HG03558 (cell line): ENCODE data around the gene MGLL.

ENCODE experiments used
- ATAC-seq: cut with Tn5 transposase; IDR thresholded peaks from one replicate; pipeline ENCODE4 v1.9.1; 2021; ENCODE audit warnings: moderate number of reproducible peaks; ENCODE audit not compliant: unreplicated experiment; ENCODE audit errors: extremely low read depth

The MGLL gene

DNA sequence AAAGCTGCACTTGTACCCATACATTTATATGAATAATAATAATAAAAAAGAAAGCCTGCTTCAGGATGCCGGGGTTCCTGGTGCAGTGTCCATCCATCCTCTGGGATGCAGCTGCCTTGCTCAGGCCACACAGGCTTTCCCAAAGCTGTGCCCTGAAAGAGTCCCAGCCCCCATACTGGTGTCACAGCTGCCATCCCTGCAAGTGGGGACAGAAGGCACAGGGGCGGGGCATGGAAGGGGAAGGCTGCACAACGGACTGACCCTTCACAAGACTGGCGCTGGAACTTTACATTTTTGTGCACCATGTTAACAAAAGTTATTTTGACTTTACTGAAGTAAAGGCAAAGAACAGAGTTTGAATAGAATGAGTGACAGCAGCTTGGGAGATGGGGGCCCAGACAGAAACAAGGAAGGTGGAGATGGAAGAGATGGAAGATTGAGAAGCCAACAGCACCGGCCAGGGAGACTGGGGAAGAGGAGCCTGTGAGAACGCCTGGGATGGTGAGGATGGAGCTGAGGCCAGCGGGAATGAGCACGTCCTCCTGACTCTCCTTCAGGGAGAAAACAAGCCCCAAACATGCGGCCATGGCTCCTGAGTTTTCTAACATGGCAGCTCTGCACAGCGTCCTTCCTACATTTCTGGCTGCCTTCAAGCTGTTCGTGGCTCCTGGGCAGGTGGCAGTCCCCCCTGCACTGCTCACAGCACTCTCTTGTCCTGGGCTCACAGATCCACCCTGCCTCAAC, 76.5 kb downstream of the MGLL start:
- ATAC-seq: no peak

DNA sequence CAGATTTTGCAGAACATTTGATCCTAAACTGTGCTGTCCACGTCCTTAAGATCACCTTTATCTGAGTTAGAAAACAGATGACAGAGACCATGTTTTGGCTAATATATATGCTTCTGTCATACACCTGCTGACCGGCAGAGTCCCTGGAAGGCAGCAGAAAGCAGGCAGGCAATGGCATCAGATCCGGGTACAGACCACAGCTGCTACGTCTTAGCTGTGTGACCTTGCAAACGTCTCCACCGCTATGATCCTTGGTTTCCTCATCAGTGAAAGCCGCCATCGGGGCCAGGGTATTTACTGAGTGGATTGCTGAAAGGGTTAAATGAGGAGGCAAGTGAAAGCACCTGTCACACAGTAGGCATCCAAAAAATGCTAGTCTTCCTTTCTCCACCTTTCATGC, 77.4 kb downstream of the MGLL start:
- ATAC-seq: no peak

DNA sequence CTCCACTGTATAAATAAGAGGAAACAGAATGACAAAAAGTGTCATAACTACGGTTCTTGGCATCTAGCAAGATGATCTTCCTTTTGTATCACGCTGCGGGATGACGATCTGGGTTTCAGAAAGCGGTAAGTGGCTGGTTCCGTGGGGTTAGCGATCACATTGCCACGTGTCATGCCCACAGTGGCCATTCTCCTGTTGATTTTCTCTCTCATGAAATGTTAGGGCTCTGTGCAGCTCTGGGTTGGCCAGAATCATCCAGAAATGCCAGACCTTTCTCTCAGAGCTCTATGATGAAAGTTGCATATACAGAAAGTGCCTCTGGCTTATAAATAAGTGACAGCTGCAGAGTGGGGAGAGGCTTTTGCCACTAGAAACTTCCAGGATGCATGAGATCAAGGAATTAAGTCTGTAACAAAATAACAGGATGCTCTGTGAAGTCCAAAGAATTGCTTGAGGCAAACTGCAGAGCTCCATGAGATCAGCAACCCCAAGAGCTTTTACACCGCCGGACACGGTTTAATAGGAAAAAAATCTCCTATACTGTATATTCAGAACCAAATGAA, 78.0 kb downstream of the MGLL start:
- ATAC-seq: no peak

DNA sequence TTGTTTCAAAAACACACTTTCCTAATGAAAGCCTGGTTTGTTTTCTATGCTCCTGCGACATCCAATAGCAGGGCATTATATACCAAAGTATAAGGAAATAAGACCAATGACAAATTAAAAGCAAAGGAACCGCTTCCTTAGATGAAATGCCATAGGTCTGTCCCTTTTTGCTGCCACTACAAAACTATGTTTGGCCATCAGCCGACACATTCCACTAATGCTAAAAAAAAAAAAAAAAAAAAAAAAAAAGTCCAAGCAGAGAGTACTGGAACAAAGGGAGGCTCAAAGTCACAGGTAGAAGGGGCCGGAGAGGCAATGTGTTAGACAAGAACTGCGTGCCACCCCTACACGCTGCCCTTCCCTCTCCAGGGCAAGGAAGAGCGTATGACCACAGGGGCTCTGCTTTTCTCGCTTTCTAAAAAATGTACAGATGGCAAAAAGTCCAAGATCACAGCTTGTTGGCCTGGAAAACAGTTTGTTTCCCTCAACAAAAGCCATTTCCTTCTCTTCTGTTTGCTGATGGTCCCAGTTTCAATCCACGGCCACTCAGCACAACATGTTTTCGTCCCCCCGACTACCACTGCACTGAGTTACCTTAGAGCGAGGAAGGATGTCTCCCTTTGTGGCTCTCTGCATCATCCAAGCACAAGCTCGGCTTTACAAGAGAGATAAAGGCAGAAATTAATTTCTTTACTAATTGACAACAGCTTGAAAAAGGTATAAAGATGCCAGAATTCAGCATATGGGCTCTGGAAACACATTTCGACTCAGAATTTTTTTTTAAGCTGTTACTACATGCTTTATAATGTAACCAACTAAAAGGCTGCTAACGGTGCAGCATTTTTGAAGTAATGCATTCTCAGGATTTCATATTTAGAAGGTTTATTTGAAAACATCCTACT, 78.7 kb downstream of the MGLL start:
- ATAC-seq: no peak

DNA sequence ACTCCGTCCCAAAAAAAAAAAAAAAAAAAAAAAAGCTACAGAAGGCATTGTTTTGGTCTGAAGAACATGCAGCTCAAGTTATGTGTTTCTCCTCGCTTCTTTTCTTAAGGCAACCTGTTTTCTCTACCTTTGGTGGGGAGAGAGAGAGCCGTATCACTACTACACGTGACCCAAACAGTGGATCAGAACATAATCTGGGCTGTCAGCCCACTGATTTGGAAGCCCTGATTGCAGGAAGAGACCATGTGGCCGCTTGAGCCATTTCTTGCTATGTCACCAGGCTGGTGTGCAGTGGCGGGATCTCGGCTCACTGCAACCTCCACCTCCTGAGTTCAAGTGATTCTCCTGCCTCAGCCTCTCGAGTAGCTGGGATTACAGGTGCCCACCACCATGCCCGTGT, 79.7 kb downstream of the MGLL start:
- no peak for ATAC-seq

DNA sequence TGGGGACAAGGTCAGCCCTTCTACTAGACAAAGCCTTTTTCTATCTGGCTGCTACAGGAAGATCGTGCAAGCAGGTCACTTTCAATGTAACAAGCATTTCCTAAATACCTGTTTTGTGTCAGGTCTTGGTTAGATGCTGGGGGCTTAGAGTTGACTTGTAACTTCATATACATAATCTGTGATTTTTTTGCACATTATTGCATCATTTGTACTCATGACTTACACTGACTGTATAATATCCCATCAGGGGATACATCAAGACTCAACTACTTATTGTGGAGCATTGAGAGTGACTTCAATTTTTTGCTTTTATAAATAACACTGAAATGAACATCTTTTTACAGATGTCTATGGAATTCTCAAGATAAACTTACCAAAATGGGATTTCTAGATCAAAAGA, 80.6 kb downstream of the MGLL start:
- ATAC-seq: no peak

DNA sequence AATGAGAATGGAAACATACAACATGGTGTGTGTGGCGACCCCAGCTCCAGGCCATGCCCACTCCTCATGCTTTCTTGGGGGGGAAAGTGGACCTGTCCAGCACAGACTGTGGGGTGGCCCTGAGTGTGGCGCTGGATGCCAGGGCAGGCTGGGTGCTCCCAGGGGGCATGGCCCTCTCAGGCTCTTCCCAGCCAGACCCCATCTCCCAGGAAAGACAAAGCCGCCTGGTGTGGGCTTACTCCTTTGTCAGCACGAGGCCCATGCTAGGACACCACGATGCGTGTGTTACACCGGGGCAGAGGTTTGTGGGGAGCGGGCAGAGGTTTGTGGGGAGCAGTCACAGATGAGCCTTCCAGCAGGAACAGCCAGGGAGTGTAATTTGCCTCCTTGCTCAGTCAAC, 81.1 kb downstream of the MGLL start:
- no peak for ATAC-seq

DNA sequence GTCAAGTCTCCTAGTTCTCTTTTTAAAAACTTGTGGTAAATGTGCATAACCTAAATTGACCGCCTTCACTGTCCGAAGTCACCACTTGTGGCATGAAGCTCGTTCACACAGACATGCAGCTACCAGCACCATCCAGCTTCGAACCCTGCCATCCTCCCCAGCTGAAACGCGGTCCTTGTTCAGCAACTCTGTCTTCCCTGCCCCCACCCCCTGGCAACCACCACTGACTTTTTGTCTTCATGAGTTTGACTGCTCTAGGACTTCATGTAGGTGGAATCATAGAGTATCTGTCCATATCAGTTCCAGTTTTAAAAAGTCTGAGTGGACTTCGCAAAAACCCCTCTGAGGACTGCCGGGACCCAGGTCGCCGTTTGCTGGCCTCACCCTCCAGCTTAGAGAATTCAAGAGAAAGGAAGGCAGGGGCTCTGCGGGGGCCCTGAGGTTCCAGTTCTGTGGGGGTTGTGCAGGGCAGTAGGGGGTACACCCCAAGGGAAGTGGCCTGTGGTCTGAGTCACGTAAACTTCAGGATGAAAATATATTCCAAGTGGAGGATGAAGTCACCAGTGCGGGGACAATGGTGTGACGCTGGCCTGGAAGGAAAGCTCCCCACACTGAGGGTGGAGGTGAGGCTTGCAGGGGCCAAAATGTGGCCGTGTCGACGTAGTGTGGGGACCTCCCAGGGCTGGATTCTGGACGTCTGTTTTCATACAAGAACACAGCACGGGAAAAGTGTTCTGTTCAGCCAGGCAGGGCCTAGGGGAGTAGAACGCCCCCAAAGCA, 82.0 kb downstream of the MGLL start:
- no peak for ATAC-seq

DNA sequence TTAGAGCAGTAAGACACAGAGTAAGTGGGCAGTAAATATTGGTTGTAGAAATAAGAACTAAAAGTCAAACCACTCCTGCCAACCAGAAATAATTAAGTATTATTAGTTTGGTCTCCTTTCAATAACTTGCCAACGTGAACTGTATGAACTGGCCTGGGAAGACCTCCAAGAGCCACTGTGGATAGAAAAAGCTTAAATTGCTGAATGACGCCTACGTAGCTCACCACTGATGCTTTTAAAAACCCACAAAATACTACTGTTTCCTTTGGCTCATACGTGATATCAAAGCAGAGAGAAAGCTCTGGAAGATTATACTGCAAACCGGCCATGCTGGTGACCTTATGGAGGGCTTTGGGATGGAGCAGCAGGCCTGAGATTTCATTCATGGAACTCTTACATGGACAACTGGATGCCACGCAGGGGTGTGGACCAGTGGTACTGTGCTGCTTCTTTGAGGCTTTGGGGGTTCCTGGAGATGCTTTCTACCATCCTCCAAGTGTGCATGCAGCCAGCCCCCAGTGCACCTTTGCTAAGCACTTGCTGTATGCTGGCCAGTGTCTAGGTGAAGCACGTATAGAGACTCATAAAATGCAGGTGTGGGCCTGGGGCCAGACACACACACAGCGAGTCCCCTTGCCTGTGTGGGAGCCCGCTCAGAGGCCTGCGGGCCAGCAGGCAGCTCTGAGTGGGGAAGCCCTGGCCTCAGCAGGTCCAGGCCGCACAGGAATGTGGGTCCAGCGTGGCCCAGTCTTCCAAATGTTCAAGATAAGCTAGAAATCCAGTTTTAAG, 82.8 kb downstream of the MGLL start:
- ATAC-seq: no peak

DNA sequence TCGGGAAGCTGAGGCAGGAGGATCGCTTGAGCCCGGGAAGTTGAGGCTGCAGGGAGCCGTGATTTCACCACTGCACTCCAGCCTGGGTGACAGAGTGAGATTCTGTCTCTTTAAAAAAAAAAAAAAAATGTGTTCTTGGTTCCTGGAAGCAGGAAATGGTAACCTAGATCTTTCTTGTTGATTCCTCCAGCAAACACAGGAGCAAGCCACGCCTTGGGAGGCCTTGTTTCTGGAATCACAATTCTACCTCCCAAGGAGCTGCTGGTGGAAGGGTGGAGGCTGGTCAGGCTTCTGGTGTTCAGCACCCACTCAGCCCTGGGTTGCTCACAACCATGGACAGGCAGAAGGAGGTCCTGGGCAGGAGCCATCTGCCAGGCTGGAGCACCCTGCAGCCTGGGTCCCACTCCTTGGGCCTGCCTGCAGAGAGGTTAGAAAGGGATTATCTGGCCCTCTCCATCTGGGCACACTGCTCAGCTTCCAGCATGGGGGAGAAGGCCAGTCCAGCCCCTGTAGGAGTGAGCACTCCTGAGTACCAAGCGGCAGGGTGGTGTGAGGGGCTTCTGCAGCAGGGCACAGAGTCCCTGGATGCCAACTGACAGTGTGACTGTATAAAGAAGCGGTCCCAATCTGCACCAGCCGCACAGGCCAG, 84.0 kb downstream of the MGLL start:
- no peak for ATAC-seq

DNA sequence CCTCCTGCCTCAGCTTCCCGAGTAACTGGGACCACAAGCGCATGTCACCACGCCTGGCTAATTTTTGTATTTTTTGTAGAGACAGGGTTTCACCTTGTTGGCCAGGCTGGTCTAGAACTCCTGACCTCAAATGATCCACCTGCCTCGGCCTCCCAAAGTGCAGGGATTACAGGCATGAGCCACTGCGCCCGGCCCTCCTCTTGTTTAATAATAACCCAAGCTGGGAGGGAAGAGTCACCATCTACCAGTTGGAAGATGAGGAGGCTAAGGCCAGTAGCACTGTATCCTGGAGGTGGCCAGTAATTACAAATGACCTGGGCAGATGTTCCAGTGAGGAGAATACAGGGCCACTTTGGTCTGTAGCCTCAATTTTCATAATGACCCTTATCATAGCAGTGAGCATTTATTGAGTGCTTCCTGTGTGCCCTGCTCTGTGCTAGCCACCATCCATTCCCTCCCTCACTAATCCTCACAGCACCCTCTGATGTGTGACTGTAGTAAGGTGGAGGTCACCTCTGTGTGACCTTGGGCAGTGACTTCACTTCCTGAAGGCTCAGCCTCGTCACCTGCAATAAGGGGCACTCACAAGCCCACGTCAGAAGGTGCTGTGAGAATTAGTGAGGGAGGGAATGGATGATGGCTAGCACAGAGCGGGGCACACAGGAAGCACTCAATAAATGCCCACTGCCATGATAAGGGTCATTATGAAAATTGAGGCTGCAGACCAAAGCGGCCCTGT, 85.3 kb downstream of the MGLL start:
- ATAC-seq: no peak

DNA sequence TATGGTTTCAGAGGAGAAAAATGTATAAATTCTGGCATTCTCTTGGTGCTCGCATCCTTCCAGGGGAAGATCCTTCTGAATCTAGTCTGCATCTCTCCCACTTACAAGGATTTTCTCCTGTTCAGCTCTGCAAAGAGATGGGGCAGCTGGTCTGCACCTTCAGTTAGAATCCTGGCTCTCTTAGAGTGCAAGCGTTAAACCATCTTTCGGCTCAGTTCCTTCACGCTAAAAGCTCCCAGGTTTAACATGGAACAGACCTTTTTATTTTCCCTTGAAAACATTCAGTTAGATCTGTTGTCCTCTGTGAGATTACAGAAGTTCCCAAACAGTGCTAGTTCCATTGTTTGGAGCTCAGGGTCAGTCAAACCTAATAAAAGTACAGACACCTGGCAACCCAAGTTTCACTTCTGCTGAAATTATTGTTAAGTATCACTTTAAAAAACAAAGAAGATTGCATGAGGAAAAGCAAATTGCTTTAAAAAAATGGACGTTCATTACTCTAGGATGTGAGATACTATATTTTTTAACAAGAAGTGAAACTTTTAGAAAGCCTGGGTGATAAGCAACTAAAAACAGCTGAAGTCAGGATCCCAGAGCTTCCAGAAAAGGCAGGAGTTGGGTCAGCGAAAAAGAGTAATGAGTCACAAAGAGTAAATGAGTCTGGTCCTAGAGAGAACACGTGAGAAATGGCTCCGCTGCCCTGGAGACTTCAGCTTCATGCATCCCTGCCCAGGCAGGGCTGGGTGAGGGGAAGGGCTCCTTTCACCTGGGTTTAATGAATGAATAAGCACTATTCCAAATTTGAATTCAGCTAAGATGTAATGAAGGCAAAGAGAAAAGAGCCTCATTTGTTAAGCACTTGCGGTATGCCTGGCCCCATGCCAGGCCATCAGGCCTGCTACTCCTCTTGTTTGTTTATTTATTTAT, 86.3 kb downstream of the MGLL start:
- peak; percentile 66 for ATAC-seq

DNA sequence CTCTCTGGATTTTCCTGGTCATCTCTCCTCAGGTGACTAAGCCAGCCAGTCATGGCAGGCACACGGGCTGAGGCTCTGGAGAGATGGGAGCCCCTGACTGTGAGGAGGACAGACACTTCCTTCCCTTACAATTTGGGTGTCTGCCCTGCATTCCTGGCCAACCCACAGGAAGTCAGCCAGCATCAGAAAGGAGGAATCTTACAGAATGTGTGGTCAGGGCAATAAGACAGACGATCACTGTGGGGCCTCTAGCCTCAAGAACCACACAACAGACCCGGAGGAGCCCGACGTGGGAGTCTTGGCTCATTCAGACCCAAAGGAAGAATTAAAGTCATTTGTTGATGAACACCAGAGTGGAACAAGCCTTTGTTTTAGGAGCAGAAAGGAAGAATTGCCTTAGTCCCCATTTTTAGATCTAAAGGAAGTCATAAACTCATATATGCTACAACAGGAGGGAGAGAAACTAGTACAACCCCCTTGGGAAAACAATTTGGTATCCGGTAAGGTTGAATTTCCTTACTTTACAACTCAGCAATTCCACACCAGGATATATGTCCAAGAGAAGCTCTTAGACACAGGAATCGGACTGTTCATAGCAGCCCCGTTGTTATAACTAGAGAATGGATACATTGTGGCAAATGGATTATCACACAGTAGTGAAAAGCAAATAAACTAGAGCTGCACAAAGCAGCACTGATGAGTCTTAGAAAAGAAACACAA, 87.4 kb downstream of the MGLL start:
- no peak for ATAC-seq

DNA sequence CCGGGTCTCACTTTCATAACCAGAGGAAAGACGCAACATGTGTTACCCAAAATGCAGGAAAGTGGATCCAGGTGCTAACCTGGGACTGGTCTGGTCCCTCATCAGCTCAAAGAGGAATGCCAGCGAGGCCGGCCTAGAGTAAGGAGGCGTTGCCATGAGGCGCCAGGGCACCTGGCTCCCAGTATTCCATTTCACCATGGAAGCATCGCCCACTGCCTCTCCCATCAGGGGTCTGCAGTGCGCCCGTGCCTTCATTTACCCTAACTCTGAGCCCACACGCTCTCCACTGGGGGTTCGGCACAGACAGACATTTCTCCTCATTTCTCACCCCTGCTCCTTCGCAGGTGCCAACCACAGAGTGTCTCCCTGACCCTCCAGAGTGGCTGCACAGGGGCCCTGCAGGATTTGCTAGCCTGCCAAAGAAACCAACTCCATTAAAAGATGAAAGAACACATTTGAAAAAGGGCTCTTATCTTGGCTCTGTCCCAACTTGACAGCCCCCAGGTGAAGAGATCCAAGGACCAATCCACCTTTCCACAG, 88.1 kb downstream of the MGLL start:
- ATAC-seq: no peak

DNA sequence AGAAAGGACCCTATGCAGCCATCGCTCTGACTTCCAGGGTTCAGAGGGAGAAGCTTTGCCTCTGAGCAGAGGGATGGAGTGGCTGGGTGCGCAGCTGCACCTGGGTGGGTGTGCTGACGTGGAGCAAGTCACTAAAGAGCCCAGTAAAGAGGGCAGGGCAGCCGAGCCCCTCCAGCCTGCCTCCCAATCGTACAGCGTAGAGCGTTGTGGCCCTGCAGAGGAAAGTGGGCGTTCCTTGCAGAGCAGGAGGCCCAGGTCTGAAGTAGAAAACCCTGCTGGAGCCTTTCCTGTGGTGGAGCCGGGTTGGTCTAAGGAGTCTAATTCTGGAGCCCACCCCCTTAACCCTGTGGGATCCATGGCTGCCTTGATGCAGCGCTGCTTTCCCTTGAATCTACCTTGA, 88.5 kb downstream of the MGLL start:
- no peak for ATAC-seq

DNA sequence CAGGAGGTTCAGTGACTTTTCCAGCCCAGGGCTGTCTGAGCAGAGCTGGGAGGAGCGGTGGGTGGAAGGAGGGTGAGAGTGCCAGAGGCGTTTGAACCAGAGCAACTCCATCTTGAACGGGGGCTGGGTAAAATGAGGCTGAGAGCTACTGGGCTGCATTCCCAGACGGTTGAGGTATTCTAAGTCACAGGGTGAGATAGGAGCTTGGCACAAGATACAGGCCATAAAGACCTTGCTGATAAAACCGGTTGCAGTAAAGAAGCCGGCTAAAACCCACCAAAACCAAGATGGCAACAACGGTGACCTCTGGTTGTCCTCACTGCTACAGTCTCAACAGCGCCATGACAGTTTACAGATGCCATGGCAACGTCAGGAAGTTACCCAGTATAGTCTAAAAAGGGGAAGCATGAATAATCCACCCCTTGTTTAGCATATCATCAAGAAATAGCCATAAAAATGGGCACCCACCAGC, 89.4 kb downstream of the MGLL start:
- no peak for ATAC-seq

DNA sequence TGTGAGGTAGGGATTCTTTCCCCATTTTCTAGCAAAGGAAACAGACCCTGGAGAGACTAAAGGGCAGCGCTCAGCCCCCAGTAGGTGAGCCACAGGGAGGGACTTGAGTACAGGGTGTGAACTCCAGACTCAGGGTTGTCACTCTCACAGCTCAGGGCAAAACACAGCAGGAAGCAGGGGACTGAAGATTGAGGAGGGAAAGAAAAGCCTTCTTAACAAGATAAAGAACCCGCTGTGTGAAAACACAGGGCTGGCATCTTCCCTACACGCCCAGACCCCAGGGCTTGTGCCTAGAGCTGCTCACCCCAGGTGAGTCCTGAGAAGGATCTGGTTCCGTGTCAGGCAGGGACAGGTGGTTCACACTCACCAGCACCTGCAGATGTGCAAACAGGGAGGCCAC, 90.0 kb downstream of the MGLL start:
- ATAC-seq: no peak
